ENCODE measurements around the gene GOLGA6C.
"Not testable (repeated sequence)": the region's sequence is repeated elsewhere in the genome, so short reads cannot be mapped to it uniquely, and the experiment has no call there.

Gene GOLGA6C

GRCh38 chr15:75299311-75299688 lies 41.2 kb downstream of the GOLGA6C start:
- H3K4me3 ChIP-seq (ENCODE audit: control insufficient read depth, low read depth, low read length); DNase-seq (ENCODE audit: low read depth): not testable (repeated sequence)
- TF ChIP-seq CTCF (conservative IDR thresholded peaks at IDR 0.05; ENCODE audit: control insufficient read depth, insufficient read depth, low read depth, low read length) = peak; percentile 11

DNA sequence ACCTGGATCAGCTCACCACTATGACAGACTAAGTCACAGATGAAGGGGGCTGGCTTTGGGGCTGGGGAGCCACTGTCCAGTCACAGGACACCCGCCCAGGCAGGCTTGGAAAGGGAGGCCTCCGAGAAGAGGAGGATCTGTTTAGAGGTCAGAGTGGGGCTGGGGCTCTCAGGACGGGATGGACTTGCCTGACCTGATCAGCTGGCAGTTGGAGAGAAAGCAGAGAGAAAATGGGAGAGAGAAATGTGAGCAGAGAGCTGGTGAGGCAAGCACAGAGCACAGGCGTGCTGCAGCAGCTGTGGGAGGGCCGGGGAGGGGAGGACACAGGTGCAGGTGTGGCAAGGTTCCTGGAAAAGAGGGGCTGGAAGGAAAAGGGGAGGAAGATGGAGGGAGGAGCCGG lies 41.9 kb downstream of the GOLGA6C start:
- not testable (repeated sequence) for H3K4me3 ChIP-seq (ENCODE audit: control insufficient read depth, low read depth, low read length); DNase-seq (ENCODE audit: low read depth)

DNA sequence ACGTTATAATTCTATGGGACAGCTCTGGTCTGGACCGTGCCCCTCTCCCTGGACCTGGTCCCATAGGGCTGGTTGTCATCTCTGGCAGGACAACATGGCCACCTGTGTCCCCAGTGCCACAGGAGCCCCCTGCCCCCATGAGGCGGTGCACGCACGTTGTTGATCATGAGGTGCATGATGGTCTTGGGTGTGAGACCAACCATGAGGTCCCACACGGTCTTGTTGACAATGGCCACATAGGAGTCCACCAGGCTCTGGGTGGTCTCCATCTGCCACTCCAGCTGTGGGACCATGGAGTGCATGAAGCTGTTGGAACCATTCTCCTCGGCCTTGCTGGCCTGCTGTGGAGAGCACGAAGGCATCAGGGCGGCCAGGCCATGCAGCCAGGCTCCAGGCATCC lies 44.2 kb downstream of the GOLGA6C start:
- no peak overlapping the region for H3K4me3 ChIP-seq (ENCODE audit: control insufficient read depth, low read depth, low read length)
- DNase-seq (ENCODE audit: low read depth) = no peak
- TF ChIP-seq CTCF (conservative IDR thresholded peaks at IDR 0.05; ENCODE audit: control insufficient read depth, insufficient read depth, low read depth, low read length) = no peak

DNA sequence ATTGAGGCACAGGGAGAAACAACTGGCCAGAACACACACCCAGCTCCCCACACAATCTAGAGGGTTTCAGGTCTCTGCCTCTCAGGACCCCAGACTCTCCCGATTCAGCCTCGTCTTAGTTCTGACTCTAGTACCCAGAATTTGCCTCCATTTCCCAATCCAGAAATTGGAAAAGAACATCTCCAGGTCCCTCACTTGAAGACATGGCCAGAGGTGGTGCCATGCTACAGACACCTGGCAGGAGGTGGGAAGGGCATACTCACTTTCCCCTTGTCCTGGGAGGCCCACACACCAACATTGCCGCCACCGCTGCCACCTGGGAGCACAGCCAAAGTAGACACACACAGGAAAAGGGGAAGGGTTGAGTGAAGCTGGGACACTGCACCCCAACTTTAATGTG lies 44.6 kb downstream of the GOLGA6C start:
- H3K4me3 ChIP-seq (ENCODE audit: control insufficient read depth, low read depth, low read length); DNase-seq (ENCODE audit: low read depth): not testable (repeated sequence)

DNA sequence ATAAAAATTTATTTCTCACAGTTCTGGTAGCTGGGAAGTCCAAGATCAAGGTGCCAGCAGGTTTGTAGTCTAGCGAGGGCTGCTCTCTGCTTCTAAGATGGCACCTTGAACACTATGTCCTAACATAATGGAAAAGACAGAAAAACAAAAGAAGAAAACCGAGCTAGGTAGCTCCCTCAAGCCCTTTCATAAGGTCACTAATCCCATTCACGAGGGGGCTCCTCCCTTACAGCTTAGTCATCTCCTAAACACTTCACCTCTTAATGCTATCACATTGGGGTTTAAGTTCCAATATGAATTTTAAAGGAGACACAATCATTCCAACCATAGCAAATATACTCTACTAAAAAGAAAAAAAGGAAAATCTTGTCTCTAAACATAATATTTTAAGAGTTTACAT lies 48.1 kb downstream of the GOLGA6C start:
- no peak for TF ChIP-seq CTCF (conservative IDR thresholded peaks at IDR 0.05; ENCODE audit: control insufficient read depth, insufficient read depth, low read depth, low read length)
- H3K4me3 ChIP-seq (ENCODE audit: control insufficient read depth, low read depth, low read length) = no peak overlapping the region

DNA sequence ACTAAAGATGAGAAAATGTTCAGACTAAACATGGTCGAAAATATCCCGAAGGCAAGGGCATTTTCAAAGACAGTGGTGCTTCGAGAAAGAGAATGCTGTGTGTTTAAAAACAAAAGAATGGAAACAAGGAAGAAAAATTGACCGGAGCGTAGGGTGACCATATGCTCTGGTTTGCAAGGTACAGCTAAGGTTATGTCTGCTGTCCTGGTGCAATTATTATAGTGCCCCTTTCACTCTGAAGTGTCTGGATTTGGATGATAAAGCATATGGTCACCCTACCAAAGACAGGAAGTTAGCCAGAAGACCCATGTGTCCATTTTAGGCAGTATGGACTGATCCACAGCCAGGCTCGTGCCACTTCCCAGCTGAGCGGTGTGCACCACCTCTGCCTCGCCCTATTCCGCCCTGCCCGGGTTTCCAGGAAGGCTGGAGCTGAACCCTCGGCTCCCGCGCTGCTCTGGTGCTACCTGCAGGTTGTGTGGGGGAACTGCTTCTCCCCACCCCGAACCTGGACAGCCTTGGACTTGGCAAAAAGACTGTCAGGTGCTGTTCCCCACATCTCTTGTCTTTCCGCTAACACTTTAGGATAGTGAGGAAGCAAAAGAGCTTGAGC lies 49.8 kb downstream of the GOLGA6C start:
- peak; percentile 17 for DNase-seq (ENCODE audit: low read depth)
- peak; percentile 46 for TF ChIP-seq CTCF (conservative IDR thresholded peaks at IDR 0.05; ENCODE audit: control insufficient read depth, insufficient read depth, low read depth, low read length)
- H3K4me3 ChIP-seq (ENCODE audit: control insufficient read depth, low read depth, low read length) = no peak overlapping the region

More for the DNA sequence above, 48.1 kb downstream of the GOLGA6C start:
- no peak for DNase-seq (ENCODE audit: low read depth)

DNA sequence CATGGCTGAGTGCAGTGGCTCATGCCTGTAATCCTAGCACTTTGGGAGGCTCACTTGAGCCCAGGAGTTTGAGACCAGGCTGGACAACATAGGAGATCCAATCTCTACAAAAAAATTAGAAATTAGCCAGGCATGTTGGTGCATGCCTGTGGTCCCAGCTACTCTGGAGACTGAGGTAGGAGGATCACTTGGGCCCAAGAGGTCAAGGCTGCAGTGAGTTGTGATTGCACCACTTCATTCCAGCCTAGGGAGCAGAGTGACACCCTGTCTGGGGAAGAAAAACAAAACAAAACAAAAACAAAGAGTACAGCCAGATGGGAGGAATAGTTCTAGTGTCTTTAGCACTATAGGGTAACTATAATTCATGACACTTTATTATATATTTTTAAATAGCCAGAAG lies 51.6 kb downstream of the GOLGA6C start:
- peak; percentile 12 for DNase-seq (ENCODE audit: low read depth)
- no peak overlapping the region for H3K4me3 ChIP-seq (ENCODE audit: control insufficient read depth, low read depth, low read length)
- TF ChIP-seq CTCF (conservative IDR thresholded peaks at IDR 0.05; ENCODE audit: control insufficient read depth, insufficient read depth, low read depth, low read length) = no peak

GRCh38 chr15:75312548-75312947 lies 54.4 kb downstream of the GOLGA6C start:
- peak; percentile 57 for DNase-seq (ENCODE audit: low read depth)
- H3K4me3 ChIP-seq (ENCODE audit: control insufficient read depth, low read depth, low read length) = not testable (repeated sequence)
